HG03521 (cell line): Measurements from ENCODE around the gene CELF4.

Source experiments
- ATAC-seq: cut with Tn5 transposase; IDR thresholded peaks from one replicate; pipeline ENCODE4 v1.9.1; 2021; ENCODE audit warnings: mild to moderate bottlenecking, moderate library complexity; ENCODE audit not compliant: unreplicated experiment

Gene CELF4

GRCh38 chr18:37527395-37527794 lies 38.2 kb downstream of the CELF4 start:
- ATAC-seq: no peak

GRCh38 chr18:37525262-37525585 lies 40.4 kb downstream of the CELF4 start:
- no peak for ATAC-seq

- ATAC-seq: no peak
Measured at GRCh38 chr18:37524498-37525261, 40.9 kb downstream of the CELF4 start.

GRCh38 chr18:37524139-37524497 lies 41.5 kb downstream of the CELF4 start:
- no peak for ATAC-seq

- no peak for ATAC-seq
Measured at GRCh38 chr18:37521510-37522465, 43.8 kb downstream of the CELF4 start.

GRCh38 chr18:37520508-37520907 lies 45.1 kb downstream of the CELF4 start:
- no peak for ATAC-seq

GRCh38 chr18:37519510-37520135 lies 46.0 kb downstream of the CELF4 start:
- ATAC-seq: no peak

GRCh38 chr18:37516361-37516853 lies 49.2 kb downstream of the CELF4 start:
- ATAC-seq: no peak

GRCh38 chr18:37514953-37515352 lies 50.6 kb downstream of the CELF4 start:
- no peak for ATAC-seq

GRCh38 chr18:37512400-37512799 lies 53.2 kb downstream of the CELF4 start:
- ATAC-seq: no peak

- ATAC-seq: no peak
Measured at GRCh38 chr18:37511721-37512298, 53.8 kb downstream of the CELF4 start.

GRCh38 chr18:37509600-37509999 lies 56.0 kb downstream of the CELF4 start:
- ATAC-seq: no peak

- no peak for ATAC-seq
Measured at GRCh38 chr18:37508207-37508606, 57.4 kb downstream of the CELF4 start.

- no peak for ATAC-seq
Measured at GRCh38 chr18:37507239-37507638, 58.4 kb downstream of the CELF4 start.

- ATAC-seq: no peak
Measured at GRCh38 chr18:37506001-37506400, 59.6 kb downstream of the CELF4 start.

GRCh38 chr18:37505321-37505720 lies 60.3 kb downstream of the CELF4 start:
- ATAC-seq: no peak

GRCh38 chr18:37502601-37503000 lies 63.0 kb downstream of the CELF4 start:
- ATAC-seq: no peak

GRCh38 chr18:37502036-37502435 lies 63.6 kb downstream of the CELF4 start:
- no peak for ATAC-seq

GRCh38 chr18:37501136-37501535 lies 64.5 kb downstream of the CELF4 start:
- ATAC-seq: no peak

GRCh38 chr18:37499913-37500312 lies 65.7 kb downstream of the CELF4 start:
- ATAC-seq: no peak

- ATAC-seq: no peak
Measured at GRCh38 chr18:37499044-37499443, 66.6 kb downstream of the CELF4 start.
